ENCODE data around the gene SCN3A. TPM values are rescaled to one million over a fixed set of nuclear protein-coding genes. Genes with fewer than 3 reads are reported as not detected.

SCN3A gene
- total RNA-seq, 1 donor from 2014 or later = 33.1 TPM

- DNase-seq (ENCODE audit: low read depth in 2 of 2) = no peak
Observed at GRCh38 chr2:165057308-165057707, 146.5 kb downstream of the SCN3A start.

GRCh38 chr2:165056564-165056963, 147.3 kb downstream of the SCN3A start:
- no peak for DNase-seq (ENCODE audit: low read depth in 2 of 2)

- DNase-seq (ENCODE audit: low read depth in 2 of 2) = no peak
Observed at GRCh38 chr2:165055082-165055851, 148.6 kb downstream of the SCN3A start.

GRCh38 chr2:165054652-165055051, 149.2 kb downstream of the SCN3A start:
- no peak for DNase-seq (ENCODE audit: low read depth in 2 of 2)

- no peak for DNase-seq (ENCODE audit: low read depth in 2 of 2)
Observed at GRCh38 chr2:165044505-165045303, 159.1 kb downstream of the SCN3A start.

Other genes with a start within 250 kb of the SCN3A start
- not detected in 2 replicates for gene SLC38A11, start 248.5 kb downstream of the SCN3A start, total RNA-seq
- gene SCN2A, start 35.4 kb upstream of the SCN3A start, total RNA-seq = under 0.01 TPM in 1 of 2 replicates, not detected in the other

All from lung microvascular endothelial cell (primary cell).